HG02610 (cell line): ENCODE data around the gene RBM14.
"Not testable (repeated sequence)": the region's sequence is repeated elsewhere in the genome, so short reads cannot be mapped to it uniquely, and the experiment has no call there.

Experiments
- ATAC-seq: cut with Tn5 transposase; IDR thresholded peaks from one replicate; pipeline ENCODE4 v1.9.1; 2021; ENCODE audit warnings: mild to moderate bottlenecking, moderate library complexity; ENCODE audit not compliant: unreplicated experiment

Gene RBM14, protein sequence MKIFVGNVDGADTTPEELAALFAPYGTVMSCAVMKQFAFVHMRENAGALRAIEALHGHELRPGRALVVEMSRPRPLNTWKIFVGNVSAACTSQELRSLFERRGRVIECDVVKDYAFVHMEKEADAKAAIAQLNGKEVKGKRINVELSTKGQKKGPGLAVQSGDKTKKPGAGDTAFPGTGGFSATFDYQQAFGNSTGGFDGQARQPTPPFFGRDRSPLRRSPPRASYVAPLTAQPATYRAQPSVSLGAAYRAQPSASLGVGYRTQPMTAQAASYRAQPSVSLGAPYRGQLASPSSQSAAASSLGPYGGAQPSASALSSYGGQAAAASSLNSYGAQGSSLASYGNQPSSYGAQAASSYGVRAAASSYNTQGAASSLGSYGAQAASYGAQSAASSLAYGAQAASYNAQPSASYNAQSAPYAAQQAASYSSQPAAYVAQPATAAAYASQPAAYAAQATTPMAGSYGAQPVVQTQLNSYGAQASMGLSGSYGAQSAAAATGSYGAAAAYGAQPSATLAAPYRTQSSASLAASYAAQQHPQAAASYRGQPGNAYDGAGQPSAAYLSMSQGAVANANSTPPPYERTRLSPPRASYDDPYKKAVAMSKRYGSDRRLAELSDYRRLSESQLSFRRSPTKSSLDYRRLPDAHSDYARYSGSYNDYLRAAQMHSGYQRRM

GRCh38 chr11:66616379-66617154 lies at the start of gene RBM14:
Gene RBM14 (plus strand): TSS chr11:66616630. CDS start chr11:66616721, 91 bp downstream.
- peak; percentile 92 for ATAC-seq

GRCh38 chr11:66567787-66568123 lies 48.7 kb upstream of the RBM14 start:
- no peak for ATAC-seq

DNA sequence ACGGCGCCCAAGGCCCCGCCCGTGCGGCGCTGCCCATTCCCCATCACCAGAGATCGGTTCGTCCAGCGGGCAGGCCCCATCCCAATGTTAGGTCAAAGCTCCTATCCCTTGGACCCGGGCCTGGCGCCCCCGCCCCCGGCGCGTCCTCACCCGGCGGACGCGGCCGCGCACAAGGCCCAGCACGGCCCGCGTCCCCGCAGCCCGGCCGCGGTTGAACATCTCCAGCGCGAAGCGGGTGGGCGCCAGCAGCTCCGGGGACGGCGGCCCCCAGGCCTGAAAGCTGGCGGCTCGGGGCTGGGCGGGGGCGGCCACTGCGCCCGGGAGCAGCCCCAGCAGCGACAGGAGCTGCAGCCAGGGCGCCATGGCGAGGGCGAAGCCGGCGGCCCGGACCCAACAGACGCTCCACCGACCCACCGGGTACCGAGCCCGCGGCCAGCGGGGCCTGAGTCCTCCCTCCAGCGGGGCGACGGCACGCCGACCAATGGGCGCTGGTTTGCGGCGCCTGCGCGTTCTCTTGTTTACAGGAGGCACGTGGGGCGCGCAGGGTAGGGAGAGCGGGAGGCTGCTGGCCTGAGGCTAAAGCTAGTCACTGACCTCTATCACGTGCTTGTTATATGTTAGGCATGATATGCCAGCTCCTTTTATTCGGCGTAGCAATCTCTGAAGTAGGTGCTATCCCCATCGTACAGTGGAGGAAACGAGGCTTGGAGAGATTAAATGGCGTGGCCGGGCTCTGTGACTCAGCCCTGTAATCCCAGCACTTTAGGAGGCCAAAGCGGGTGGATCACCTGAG lies 48.1 kb upstream of the RBM14 start, which contains the start of gene CTSF:
TSS of gene CTSF (minus strand) at position 483 of the 793 bp plus-strand sequence. CDS start at position 363, 120 bp downstream.
- ATAC-seq, result no peak

DNA sequence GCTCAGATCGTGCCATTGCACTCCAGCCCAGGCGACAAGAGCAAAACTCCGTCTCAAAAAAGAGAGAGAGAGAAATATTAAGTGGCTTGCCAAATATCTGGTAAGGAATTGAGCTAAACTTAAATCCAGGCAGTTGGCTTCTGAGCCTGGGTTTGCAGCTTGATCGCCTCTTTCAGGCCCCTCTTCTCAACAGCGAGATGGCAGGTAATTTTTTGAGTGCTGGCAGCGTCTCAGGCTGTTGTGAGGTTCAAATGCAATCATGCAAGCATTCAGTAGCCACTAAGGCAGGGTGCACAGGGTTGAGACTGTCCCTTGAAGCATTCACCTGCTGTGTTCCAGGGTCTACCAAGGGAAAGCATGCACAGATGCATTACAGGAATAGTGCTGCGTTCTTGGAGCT lies 47.4 kb upstream of the RBM14 start:
- no peak for ATAC-seq

DNA sequence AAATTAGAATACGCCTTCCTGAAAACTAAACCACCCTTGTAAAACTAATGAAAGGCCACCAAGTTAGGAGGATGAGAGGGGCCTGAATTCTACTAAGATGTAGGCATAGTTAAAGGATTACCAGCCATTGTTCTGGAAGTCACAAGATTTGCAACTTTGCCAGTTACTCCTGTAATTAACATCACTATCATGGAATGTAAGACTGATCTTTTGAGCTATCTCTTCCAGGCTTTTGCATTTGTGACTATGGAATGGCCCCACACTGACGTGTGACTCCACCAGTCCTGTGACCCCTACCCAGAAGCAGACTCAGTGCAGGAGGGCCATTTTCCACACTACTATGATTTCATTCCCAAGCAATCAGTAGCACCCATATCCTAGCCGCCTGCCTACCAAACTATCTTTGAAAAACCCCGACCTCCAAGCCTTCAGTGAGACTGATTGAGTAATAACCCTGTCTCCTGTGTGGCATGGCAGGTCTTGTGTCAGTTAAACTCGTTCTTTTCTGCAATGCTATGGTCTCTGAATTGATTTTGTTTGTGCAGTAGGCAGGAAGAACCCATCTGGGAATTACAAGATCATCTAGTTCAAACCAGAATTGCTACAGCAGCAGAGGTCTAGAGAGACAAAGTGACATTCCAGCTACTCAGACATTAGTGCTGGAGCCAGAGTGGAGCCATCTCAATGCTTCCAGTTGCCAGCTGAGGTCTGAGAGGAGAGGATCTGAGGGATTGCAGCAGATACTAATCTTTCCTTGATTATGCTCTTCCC lies 46.2 kb upstream of the RBM14 start:
- ATAC-seq, result no peak

DNA sequence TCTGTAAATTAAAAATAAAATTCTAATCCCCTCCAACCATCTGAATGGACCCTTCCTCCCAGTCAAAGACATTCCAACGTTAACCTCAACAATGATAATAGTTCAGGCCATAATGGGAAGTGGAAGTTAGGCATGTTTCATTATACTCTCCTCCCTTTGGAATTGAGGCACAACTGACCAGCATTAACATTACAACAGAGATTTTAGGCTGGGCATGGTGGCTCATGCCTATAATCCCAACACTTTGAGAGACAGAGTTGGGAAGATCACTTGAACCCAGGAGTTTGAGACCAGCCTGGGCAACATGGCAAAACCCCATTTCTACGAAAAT lies 45.6 kb upstream of the RBM14 start:
- ATAC-seq, result no peak

GRCh38 chr11:66579017-66579606 lies 37.3 kb upstream of the RBM14 start:
- no peak for ATAC-seq

DNA sequence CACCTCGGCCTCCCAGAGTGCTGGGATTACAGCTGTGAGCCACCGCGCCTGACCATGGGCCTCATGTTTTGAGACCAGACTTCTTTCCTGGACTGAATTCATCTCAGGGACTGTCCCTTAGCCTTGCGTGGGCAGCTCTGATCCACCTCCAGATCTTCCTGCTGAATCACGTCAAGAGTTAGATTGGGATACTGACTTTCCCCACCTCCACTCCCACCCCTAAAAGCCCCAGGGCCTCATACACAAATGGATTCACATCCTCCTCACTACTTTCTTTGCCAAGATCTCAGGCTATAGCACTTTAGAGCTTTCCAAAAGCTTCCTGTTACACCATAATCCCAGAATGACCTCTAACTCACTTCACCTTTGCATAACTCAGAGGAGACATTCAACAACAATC lies 35.6 kb upstream of the RBM14 start:
- ATAC-seq, result no peak

DNA sequence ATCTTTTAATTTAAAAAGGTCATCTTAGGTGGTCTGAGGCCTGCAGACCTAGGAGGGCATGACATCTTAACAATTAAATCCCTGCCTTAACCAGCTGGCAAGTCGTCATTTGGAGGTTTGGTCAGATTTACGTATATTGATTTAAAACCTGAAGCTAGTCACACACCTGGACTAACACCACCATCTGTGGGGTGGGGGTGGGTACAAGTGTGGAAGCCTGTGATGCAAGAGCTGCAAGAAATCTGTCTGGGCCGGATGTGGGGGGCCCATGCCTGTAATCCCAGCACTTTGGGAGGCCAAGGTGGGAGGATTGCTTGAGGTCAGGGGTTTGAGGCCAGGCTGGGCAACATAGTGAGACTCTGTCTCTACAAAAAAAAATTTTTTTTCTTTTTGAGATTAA lies 35.2 kb upstream of the RBM14 start:
- ATAC-seq, result no peak

DNA sequence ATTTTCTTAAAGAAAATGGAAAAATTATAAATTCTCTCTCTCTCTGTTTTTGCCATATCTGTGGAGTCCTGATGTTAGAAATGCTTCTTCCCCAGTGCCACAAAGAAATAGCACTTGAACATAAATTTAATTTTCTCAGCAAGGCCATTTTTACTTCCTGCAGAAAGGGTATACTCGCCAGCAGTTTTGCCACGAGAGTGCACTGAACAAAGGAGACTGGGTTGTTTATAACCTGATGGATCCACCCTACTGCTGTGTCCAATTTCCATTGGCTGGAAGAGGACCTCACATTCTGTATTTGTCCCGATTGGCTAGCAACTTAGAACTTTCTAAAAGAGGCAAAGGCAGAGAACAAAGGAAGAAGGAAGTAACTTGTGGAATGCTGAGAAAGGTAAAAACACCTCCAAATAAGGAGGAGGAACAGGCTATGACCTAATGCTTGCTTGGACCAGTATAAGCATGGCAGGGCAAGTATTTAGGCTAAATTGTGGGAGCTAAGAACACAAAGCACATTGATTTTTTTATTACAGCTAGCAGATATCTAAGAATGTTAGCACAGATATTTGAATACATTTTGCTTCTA lies 33.8 kb upstream of the RBM14 start:
- ATAC-seq, result not testable (repeated sequence)

DNA sequence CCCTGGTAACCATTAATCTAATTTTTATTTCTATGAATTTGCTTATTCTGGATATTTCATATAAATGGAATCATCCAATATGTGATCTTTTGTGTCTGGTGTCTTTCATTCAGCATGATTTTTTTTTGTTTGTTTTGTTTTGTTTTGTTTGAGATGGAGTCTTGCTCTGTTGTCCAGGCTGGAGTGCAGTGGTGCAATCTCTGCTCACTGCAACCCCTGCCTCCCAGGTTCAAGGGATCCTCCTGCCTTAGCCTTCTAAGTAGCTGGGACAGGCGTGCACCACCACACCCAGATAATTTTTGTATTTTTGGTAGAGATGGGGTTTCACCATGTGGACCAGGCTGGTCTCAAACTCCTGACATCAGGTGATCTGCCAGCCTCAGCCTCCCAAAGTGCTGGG lies 31.0 kb upstream of the RBM14 start:
- ATAC-seq, result not testable (repeated sequence)

- no peak for ATAC-seq
These were observed 30.3 kb upstream of the RBM14 start for GRCh38 chr11:66586136-66586535.

GRCh38 chr11:66589315-66589714 lies 27.1 kb upstream of the RBM14 start:
- not testable (repeated sequence) for ATAC-seq

GRCh38 chr11:66589996-66590675 lies 26.3 kb upstream of the RBM14 start:
- no peak for ATAC-seq

- no peak for ATAC-seq
These were observed 25.3 kb upstream of the RBM14 start for GRCh38 chr11:66591175-66591574.

GRCh38 chr11:66592457-66593302 lies 23.8 kb upstream of the RBM14 start, which contains the start of the genes CCDC87 and CCS:
Gene CCDC87 (minus strand): TSS chr11:66593063. CDS start chr11:66593015, 48 bp downstream.
Gene CCS (plus strand): TSS chr11:66593185. CDS start chr11:66593262, 77 bp downstream.
- peak; percentile 89 for ATAC-seq

GRCh38 chr11:66593303-66593635 lies 23.2 kb upstream of the RBM14 start:
- no peak for ATAC-seq

DNA sequence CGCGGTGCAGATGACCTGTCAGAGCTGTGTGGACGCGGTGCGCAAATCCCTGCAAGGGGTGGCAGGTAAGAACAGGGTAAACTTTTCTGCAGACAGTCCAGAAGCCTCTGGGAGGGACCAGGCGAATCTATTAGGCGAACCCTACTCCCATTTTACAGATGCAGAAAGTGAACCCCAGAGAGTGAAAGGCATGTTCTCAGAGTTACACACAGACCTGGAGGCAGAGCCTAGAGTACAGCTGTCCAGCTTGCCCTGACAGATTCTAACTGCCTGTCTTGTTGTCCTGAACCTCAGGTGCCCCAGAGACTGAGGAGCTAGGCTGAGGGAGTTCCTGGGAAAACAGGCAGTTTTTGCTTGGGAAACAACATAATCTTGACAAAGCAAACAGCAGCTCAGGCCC lies 22.8 kb upstream of the RBM14 start:
- ATAC-seq, result no peak
